Left ventricle myocardium inferior (tissue), 1 donor: ENCODE results near the gene WDR27. TPM values are rescaled to one million over a fixed set of nuclear protein-coding genes. Genes with fewer than 3 reads are reported as not detected.

ENCODE experiments used
- DNase-seq: peaks from one replicate; pipeline ENCODE4 v3.0.0-alpha.2; 2020
- H3K27ac ChIP-seq: fragments of 200-600 bp; replicated peaks from 2 replicates; pipeline ENCODE4 v1.8.0; 2021
- H3K27me3 ChIP-seq: fragments of 200-600 bp; 2 replicates; pipeline ENCODE4 v1.8.0; 2021; ENCODE audit warnings: low read depth
- H3K36me3 ChIP-seq: fragments of 200-600 bp; 2 replicates; pipeline ENCODE4 v1.8.0; 2021
- H3K4me1 ChIP-seq: fragments of 200-600 bp; 2 replicates; pipeline ENCODE4 v1.8.0; 2021
- H3K4me3 ChIP-seq: fragments of 200-600 bp; 2 replicates; pipeline ENCODE4 v1.8.0; 2021; ENCODE audit warnings: mild to moderate bottlenecking, moderate library complexity
- H3K9me3 ChIP-seq: fragments of 200-600 bp; replicated peaks from 2 replicates; pipeline ENCODE4 v1.8.0; 2021
- CTCF ChIP-seq: fragments of 200-600 bp; IDR thresholded peaks from 2 replicates; pipeline ENCODE4 v1.8.0; 2021; ENCODE audit warnings: antibody characterized with exemption, mild to moderate bottlenecking, borderline replicate concordance
- intact Hi-C: fragments of 100-400 bp; cut with micrococcal nuclease; formaldehyde crosslinking; loops from one replicate; pipeline ENCODE4 v1.11.0; 2022
- total RNA-seq: library from RNA; stranded (reverse); fragmentation: NEBNext Ultra II Directional; extraction: Animal tissue kit (Norgen Biotek cat#: 25700); gene quantifications from one replicate; pipeline ENCODE4 v1.2.1, GENCODE V29; 2021
- donor health status: DM: no; HTN: yes; CAD: no; lungs with severe emphysema.

WDR27 gene
- total RNA-seq, 1 donor from 2014 or later: 9.1 TPM

GRCh38 chr6:169642455-169642854, 59.4 kb downstream of the WDR27 start:
- Histone ChIP-seq H3K4me3 (no peak overlapping the region), H3K36me3 (peaks cover 4% of the 10 kb centered on the region), H3K9me3 (no peaks in the 10 kb centered on the region), H3K27ac (no peak overlapping the region), H3K27me3 (no peaks in the 10 kb centered on the region), H3K4me1 (no peaks in the 10 kb centered on the region)
- no peak for TF ChIP-seq CTCF
- intact Hi-C loops: no loop called here
- DNase-seq: no peak

- H3K4me3 ChIP-seq: no peak overlapping the region
- TF ChIP-seq CTCF: no peak
- peaks cover 4% of the 10 kb centered on the region for H3K36me3 ChIP-seq
- no peak overlapping the region for H3K27ac ChIP-seq
- H3K4me1 ChIP-seq: no peaks in the 10 kb centered on the region
- no peaks in the 10 kb centered on the region for H3K9me3 ChIP-seq
- H3K27me3 ChIP-seq: no peaks in the 10 kb centered on the region
- no peak for DNase-seq
- intact Hi-C loops: no loop called here
These were observed 60.3 kb downstream of the WDR27 start for GRCh38 chr6:169641461-169642085.

GRCh38 chr6:169640983-169641382, 60.8 kb downstream of the WDR27 start:
- Histone ChIP-seq H3K27me3 (no peaks in the 10 kb centered on the region), H3K9me3 (no peaks in the 10 kb centered on the region), H3K4me3 (no peak overlapping the region), H3K4me1 (no peaks in the 10 kb centered on the region), H3K36me3 (peaks cover 4% of the 10 kb centered on the region), H3K27ac (no peak overlapping the region)
- intact Hi-C loops: no loop called here
- DNase-seq: no peak
- TF ChIP-seq CTCF: no peak

- Histone ChIP-seq H3K4me1 (no peaks in the 10 kb centered on the region), H3K9me3 (no peaks in the 10 kb centered on the region), H3K27me3 (no peaks in the 10 kb centered on the region), H3K36me3 (peaks cover 4% of the 10 kb centered on the region), H3K27ac (no peak overlapping the region), H3K4me3 (no peak overlapping the region)
- TF ChIP-seq CTCF: no peak
- DNase-seq: no peak
- intact Hi-C loops: no loop called here
These were observed 61.4 kb downstream of the WDR27 start for GRCh38 chr6:169640351-169640852.

- intact Hi-C loops: no loop called here
- no peak overlapping the region for H3K4me3 ChIP-seq
- H3K36me3 ChIP-seq: peaks cover 4% of the 10 kb centered on the region
- H3K27ac ChIP-seq: no peak overlapping the region
- no peaks in the 10 kb centered on the region for H3K27me3 ChIP-seq
- no peak for DNase-seq
- no peaks in the 10 kb centered on the region for H3K4me1 ChIP-seq
- H3K9me3 ChIP-seq: no peaks in the 10 kb centered on the region
- no peak for TF ChIP-seq CTCF
These were observed 62.1 kb downstream of the WDR27 start for GRCh38 chr6:169639653-169640278.
